ENCODE results near the gene SLC25A45.

DNA sequence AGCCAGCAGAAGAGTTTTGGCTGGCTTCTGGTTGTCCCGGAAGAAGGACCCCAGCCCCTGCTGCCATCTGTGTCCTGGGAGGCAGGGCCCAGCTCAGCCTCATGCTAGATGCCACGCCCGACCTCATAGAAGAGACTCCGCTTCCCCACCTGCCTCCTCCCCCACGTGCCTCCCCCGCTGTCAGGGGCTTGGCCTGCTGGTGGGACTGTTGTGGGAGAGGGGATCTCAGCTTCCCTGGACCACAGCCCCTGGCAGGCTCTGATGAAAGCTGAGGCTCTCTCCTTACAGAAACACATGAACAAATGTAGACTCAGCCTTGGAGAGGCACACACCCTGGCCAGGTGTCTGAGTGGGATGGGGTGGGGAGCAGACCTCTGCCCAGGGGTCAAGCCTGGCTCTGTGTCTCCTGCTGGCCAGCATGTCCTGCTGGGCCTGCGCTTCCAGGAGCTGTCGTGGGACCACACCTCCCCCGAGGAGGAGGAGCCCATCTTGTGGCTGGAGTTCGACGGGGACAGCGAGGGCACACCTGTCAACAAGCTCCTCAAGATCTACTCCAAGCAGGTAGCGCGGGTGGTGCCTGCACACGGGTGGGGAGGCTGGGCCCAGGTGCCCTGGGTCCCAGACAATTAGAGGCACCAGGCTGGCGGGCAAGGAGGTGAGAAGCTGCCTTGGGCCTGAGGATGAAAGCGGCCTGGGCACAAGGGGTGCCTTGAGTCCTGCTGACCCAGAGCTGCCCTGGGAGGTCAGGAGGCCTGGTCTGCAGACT is 18.0 kb upstream of the SLC25A45 start:
- TF ChIP-seq POLR2A (IDR thresholded peaks at IDR 0.05): no peak
- TF ChIP-seq, protein P1, sequence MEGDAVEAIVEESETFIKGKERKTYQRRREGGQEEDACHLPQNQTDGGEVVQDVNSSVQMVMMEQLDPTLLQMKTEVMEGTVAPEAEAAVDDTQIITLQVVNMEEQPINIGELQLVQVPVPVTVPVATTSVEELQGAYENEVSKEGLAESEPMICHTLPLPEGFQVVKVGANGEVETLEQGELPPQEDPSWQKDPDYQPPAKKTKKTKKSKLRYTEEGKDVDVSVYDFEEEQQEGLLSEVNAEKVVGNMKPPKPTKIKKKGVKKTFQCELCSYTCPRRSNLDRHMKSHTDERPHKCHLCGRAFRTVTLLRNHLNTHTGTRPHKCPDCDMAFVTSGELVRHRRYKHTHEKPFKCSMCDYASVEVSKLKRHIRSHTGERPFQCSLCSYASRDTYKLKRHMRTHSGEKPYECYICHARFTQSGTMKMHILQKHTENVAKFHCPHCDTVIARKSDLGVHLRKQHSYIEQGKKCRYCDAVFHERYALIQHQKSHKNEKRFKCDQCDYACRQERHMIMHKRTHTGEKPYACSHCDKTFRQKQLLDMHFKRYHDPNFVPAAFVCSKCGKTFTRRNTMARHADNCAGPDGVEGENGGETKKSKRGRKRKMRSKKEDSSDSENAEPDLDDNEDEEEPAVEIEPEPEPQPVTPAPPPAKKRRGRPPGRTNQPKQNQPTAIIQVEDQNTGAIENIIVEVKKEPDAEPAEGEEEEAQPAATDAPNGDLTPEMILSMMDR (IDR thresholded peaks at IDR 0.05): no peak

All from uterus (tissue), 2 donors.